Lower lobe of right lung (tissue), 2 donors: ENCODE measurements around the gene TLK1. TPM values are rescaled to one million over a fixed set of nuclear protein-coding genes. Genes with fewer than 3 reads are reported as not detected.

Experiments used
- ATAC-seq, 2 donors: fragments of 200-7000 bp; cut with Tn5 transposase; one replicate each; pipeline ENCODE4 v1.9.1; 2020 to 2022; ENCODE audit warnings: mild to moderate bottlenecking in 2 of 2, moderate library complexity in 2 of 2
- DNase-seq: peaks from one replicate; pipeline ENCODE4 v3.0.0-alpha.2; 2020
- H3K27ac ChIP-seq: fragments of 200-600 bp; one replicate; pipeline ENCODE4 v1.8.0; 2022
- H3K27me3 ChIP-seq: fragments of 200-600 bp; one replicate; pipeline ENCODE4 v1.8.0; 2022; ENCODE audit warnings: low read depth
- H3K36me3 ChIP-seq: fragments of 200-600 bp; one replicate; pipeline ENCODE4 v1.8.0; 2022; ENCODE audit warnings: mild to moderate bottlenecking
- H3K4me1 ChIP-seq: fragments of 200-600 bp; one replicate; pipeline ENCODE4 v1.8.0; 2022
- H3K4me3 ChIP-seq: fragments of 200-600 bp; one replicate; pipeline ENCODE4 v1.8.0; 2022; ENCODE audit warnings: mild to moderate bottlenecking
- H3K9me3 ChIP-seq: fragments of 200-600 bp; one replicate; pipeline ENCODE4 v1.8.0; 2022
- CTCF ChIP-seq: fragments of 200-600 bp; IDR thresholded peaks from one replicate; pipeline ENCODE4 v1.8.0; 2022; ENCODE audit warnings: antibody characterized with exemption, mild to moderate bottlenecking
- intact Hi-C: fragments of 100-400 bp; cut with DNase I; formaldehyde crosslinking; loops from one replicate; pipeline ENCODE4 v1.11.0; 2022
- total RNA-seq: library from RNA; stranded (reverse); fragmentation: NEBNext Ultra II Directional; extraction: Animal tissue kit (Norgen Biotek cat#: 25700); gene quantifications from one replicate; pipeline ENCODE4 v1.2.1, GENCODE V29; 2021
- donor health status: DM: no; HTN: yes; CAD: no; lungs with severe emphysema.

TLK1 gene
- total RNA-seq, 1 donor from 2014 or later = 58.2 TPM

- no peak for ATAC-seq
- Histone ChIP-seq H3K36me3 (peaks cover 75% of the 10 kb centered on the region), H3K27me3 (no peaks in the 10 kb centered on the region), H3K4me1 (no peaks in the 10 kb centered on the region), H3K4me3 (no peak overlapping the region), H3K9me3 (no peaks in the 10 kb centered on the region), H3K27ac (no peak overlapping the region)
- TF ChIP-seq CTCF = no peak
- intact Hi-C loops = no loop called here
- no peak for DNase-seq
Observed at GRCh38 chr2:171049691-171050090, 111.0 kb downstream of the TLK1 start.

GRCh38 chr2:171046048-171046560, 114.6 kb downstream of the TLK1 start:
- Histone ChIP-seq H3K27ac (no peak overlapping the region), H3K4me1 (no peaks in the 10 kb centered on the region), H3K9me3 (no peaks in the 10 kb centered on the region), H3K27me3 (no peaks in the 10 kb centered on the region), H3K36me3 (peaks cover 83% of the 10 kb centered on the region), H3K4me3 (no peak overlapping the region)
- no peak for ATAC-seq
- no peak for DNase-seq
- intact Hi-C loops = no loop called here
- no peak for TF ChIP-seq CTCF

- intact Hi-C loops = no loop called here
- H3K36me3 ChIP-seq = peaks cover 82% of the 10 kb centered on the region
- no peak overlapping the region for H3K27ac ChIP-seq
- no peaks in the 10 kb centered on the region for H3K4me1 ChIP-seq
- H3K4me3 ChIP-seq = no peak overlapping the region
- H3K27me3 ChIP-seq = no peaks in the 10 kb centered on the region
- no peaks in the 10 kb centered on the region for H3K9me3 ChIP-seq
- TF ChIP-seq CTCF = no peak
- DNase-seq = no peak
- ATAC-seq = no peak
Observed at GRCh38 chr2:171044416-171044815, 116.3 kb downstream of the TLK1 start.

- intact Hi-C loops = no loop called here
- ATAC-seq (no peak), DNase-seq (no peak)
- Histone ChIP-seq H3K9me3 (no peaks in the 10 kb centered on the region), H3K36me3 (peaks cover 71% of the 10 kb centered on the region), H3K27me3 (no peaks in the 10 kb centered on the region), H3K27ac (no peak overlapping the region), H3K4me1 (no peaks in the 10 kb centered on the region), H3K4me3 (no peak overlapping the region)
- TF ChIP-seq CTCF = no peak
Observed at GRCh38 chr2:171042253-171042969, 118.3 kb downstream of the TLK1 start.

GRCh38 chr2:171036532-171036931, 124.2 kb downstream of the TLK1 start:
- Histone ChIP-seq H3K4me3 (no peak overlapping the region), H3K4me1 (no peaks in the 10 kb centered on the region), H3K9me3 (no peaks in the 10 kb centered on the region), H3K27ac (no peak overlapping the region), H3K36me3 (peaks cover 58% of the 10 kb centered on the region), H3K27me3 (no peaks in the 10 kb centered on the region)
- intact Hi-C loops = no loop called here
- TF ChIP-seq CTCF = no peak
- ATAC-seq (no peak), DNase-seq (no peak)
